Neural cell (in vitro differentiated cells): ENCODE data around the gene FURIN. TPM values are rescaled to one million over a fixed set of nuclear protein-coding genes. Genes with fewer than 3 reads are reported as not detected.

Experiments used
- H2AFZ ChIP-seq: fragments of 200-600, 300-800 bp; sonication (generic), shearing (Covaris generic); 2 replicates; pipeline ENCODE4 v1.6.0; 2014; ENCODE audit warnings: low read depth, mild to moderate bottlenecking, antibody characterized with exemption, low read length, moderate library complexity
- H3F3A ChIP-seq: fragments of 200-600 bp; shearing (Covaris generic); 2 replicates; pipeline ENCODE4 v1.6.1; 2016; ENCODE audit warnings: mild to moderate bottlenecking, moderate library complexity, mixed read lengths, antibody characterized with exemption, low read length; ENCODE audit not compliant: insufficient read depth, poor library complexity, severe bottlenecking
- H3K27ac ChIP-seq: fragments of 200-600, 300-800 bp; sonication (generic), shearing (Covaris generic); 2 replicates; pipeline ENCODE4 v1.5.1; 2014; ENCODE audit warnings: mild to moderate bottlenecking, low read length, moderate library complexity
- H3K27me3 ChIP-seq: fragments of 300-800, 200-600 bp; sonication (generic), shearing (Covaris generic); 2 replicates; pipeline ENCODE4 v1.6.0; 2014; ENCODE audit warnings: mild to moderate bottlenecking, low read depth, low read length, moderate library complexity; ENCODE audit not compliant: insufficient read depth
- H3K36me3 ChIP-seq: fragments of 300-800, 200-600 bp; sonication (generic), shearing (Covaris generic); 2 replicates; pipeline ENCODE4 v1.5.1; 2014; ENCODE audit warnings: mild to moderate bottlenecking, antibody characterized with exemption, low read length, moderate library complexity; ENCODE audit not compliant: insufficient read depth
- H3K4me2 ChIP-seq: fragments of 300-800, 200-600 bp; sonication (generic), shearing (Covaris generic); 2 replicates; pipeline ENCODE4 v1.6.0; 2014; ENCODE audit warnings: mild to moderate bottlenecking, low read length
- H3K4me3 ChIP-seq: fragments of 300-800, 200-600 bp; sonication (generic), shearing (Covaris generic); 2 replicates; pipeline ENCODE4 v1.5.1; 2014; ENCODE audit warnings: mild to moderate bottlenecking, low read length, moderate library complexity
- H3K79me2 ChIP-seq: fragments of 200-600 bp; shearing (Covaris generic); replicated peaks from 2 replicates; pipeline ENCODE4 v1.6.0; 2014; ENCODE audit warnings: mild to moderate bottlenecking, low read length, moderate library complexity; ENCODE audit not compliant: insufficient read depth
- H3K9ac ChIP-seq: fragments of 300-800, 200-600 bp; sonication (generic), shearing (Covaris generic); 2 replicates; pipeline ENCODE4 v1.6.1; 2016; ENCODE audit warnings: mild to moderate bottlenecking, low read length, mixed read lengths
- H3K9me2 ChIP-seq: fragments of 200-600 bp; shearing (Covaris generic); 2 replicates; pipeline ENCODE4 v1.6.1; 2016; ENCODE audit warnings: mild to moderate bottlenecking, low read length, mixed read lengths; ENCODE audit not compliant: insufficient read depth
- H3K9me3 ChIP-seq: fragments of 200-600, 300-800 bp; sonication (generic), shearing (Covaris generic); 2 replicates; pipeline ENCODE4 v1.6.1; 2016; ENCODE audit warnings: mild to moderate bottlenecking, mixed run types, low read length, moderate library complexity, mixed read lengths
- H4K20me1 ChIP-seq: fragments of 200-600 bp; shearing (Covaris generic); 2 replicates; pipeline ENCODE4 v1.6.1; 2016; ENCODE audit warnings: mild to moderate bottlenecking, mixed run types; ENCODE audit not compliant: insufficient read depth
- CTCF ChIP-seq: fragments of 450-650 bp; IDR thresholded peaks from 2 replicates; pipeline ENCODE4 v1.5.1; 2014; ENCODE audit warnings: antibody characterized with exemption, mild to moderate bottlenecking, moderate library complexity; ENCODE audit not compliant: poor library complexity, severe bottlenecking
- EP300 ChIP-seq: fragments of 450-650 bp; conservative IDR thresholded peaks from 2 replicates; pipeline ENCODE4 v1.6.1; 2014; ENCODE audit warnings: antibody characterized with exemption, mild to moderate bottlenecking, moderate library complexity; ENCODE audit not compliant: poor library complexity, severe bottlenecking
- EZH2 ChIP-seq: fragments of 200-600, 300-800 bp; shearing (Covaris generic), sonication (generic); IDR thresholded peaks from 2 replicates; pipeline ENCODE4 v1.6.1; 2014; ENCODE audit warnings: antibody characterized with exemption, low read length, borderline replicate concordance, mild to moderate bottlenecking; ENCODE audit not compliant: insufficient read depth, poor library complexity, severe bottlenecking
- MXI1 ChIP-seq: fragments of 450-650 bp; conservative IDR thresholded peaks from 2 replicates; pipeline ENCODE4 v1.6.1; 2014; ENCODE audit warnings: antibody characterized with exemption, mild to moderate bottlenecking; ENCODE audit not compliant: poor library complexity, severe bottlenecking
- POLR2AphosphoS5 ChIP-seq: IDR thresholded peaks from 2 replicates; pipeline ENCODE4 v1.6.1; 2012
- RAD21 ChIP-seq: fragments of 450-650 bp; conservative IDR thresholded peaks from 2 replicates; pipeline ENCODE4 v1.6.1; 2014; ENCODE audit warnings: antibody characterized with exemption, mild to moderate bottlenecking, moderate library complexity
- REST ChIP-seq: IDR thresholded peaks from 2 replicates; pipeline ENCODE4 v1.6.1; 2012; ENCODE audit warnings: borderline replicate concordance
- SMC3 ChIP-seq: fragments of 450-650 bp; conservative IDR thresholded peaks from 2 replicates; pipeline ENCODE4 v1.6.1; 2014; ENCODE audit warnings: antibody characterized with exemption, mild to moderate bottlenecking, moderate library complexity; ENCODE audit not compliant: poor library complexity
- TAF1 ChIP-seq: IDR thresholded peaks from 2 replicates; pipeline ENCODE4 v1.6.1; 2012; ENCODE audit warnings: low read depth
- polyA plus RNA-seq: library from polyadenylated mRNA; depleted of rRNA; stranded (reverse); fragments of >200 nt; gene quantifications from 2 replicates; pipeline ENCODE4 v1.2.3, GENCODE V29; 2014

Gene FURIN
- polyA plus RNA-seq, 1 donor from 2014 or later = 4.3 TPM

- Histone ChIP-seq H3F3A (no peaks in the 10 kb centered on the region), H4K20me1 (no peaks in the 10 kb centered on the region), H3K9me3 (no peaks in the 10 kb centered on the region), H3K27ac (no peak overlapping the region), H3K36me3 (no peaks in the 10 kb centered on the region), H2AFZ (no peak overlapping the region), H3K4me3 (no peak overlapping the region), H3K79me2 (no peaks in the 10 kb centered on the region), H3K27me3 (no peaks in the 10 kb centered on the region), H3K9me2 (no peaks in the 10 kb centered on the region), H3K4me2 (no peak overlapping the region), H3K9ac (no peak overlapping the region)
- TF ChIP-seq POLR2AphosphoS5 (no peak), CTCF (no peak), REST (no peak), MXI1 (no peak), SMC3 (no peak), RAD21 (no peak), TAF1 (no peak), EP300 (no peak), EZH2 (no peak)
Observed at GRCh38 chr15:90914305-90915080, 46.1 kb downstream of the FURIN start.

GRCh38 chr15:90915216-90915807 is 46.9 kb downstream of the FURIN start:
- no peaks in the 10 kb centered on the region for H3K9me2 ChIP-seq
- H3K36me3 ChIP-seq = no peaks in the 10 kb centered on the region
- no peak overlapping the region for H2AFZ ChIP-seq
- no peaks in the 10 kb centered on the region for H4K20me1 ChIP-seq
- TF ChIP-seq RAD21 (no peak), TAF1 (no peak), SMC3 (no peak), EZH2 (no peak), EP300 (no peak), REST (no peak), CTCF (no peak), POLR2AphosphoS5 (no peak), MXI1 (no peak)
- H3K9ac ChIP-seq = no peak overlapping the region
- no peak overlapping the region for H3K4me3 ChIP-seq
- no peaks in the 10 kb centered on the region for H3K9me3 ChIP-seq
- H3K27ac ChIP-seq = no peak overlapping the region
- no peaks in the 10 kb centered on the region for H3F3A ChIP-seq
- H3K79me2 ChIP-seq = no peaks in the 10 kb centered on the region
- no peaks in the 10 kb centered on the region for H3K27me3 ChIP-seq
- H3K4me2 ChIP-seq = no peak overlapping the region
